GM18868 (cell line): ENCODE data around the gene NOA1.
"Not testable (repeated sequence)": the region's sequence is repeated elsewhere in the genome, so short reads cannot be mapped to it uniquely, and the experiment has no call there.

ENCODE experiments used
- ATAC-seq: cut with Tn5 transposase; IDR thresholded peaks from one replicate; pipeline ENCODE4 v1.9.1; 2021; ENCODE audit warnings: mild to moderate bottlenecking, moderate library complexity; ENCODE audit not compliant: unreplicated experiment

NOA1 gene

GRCh38 chr4:56959100-56959499 is 18.3 kb downstream of the NOA1 start:
- ATAC-seq: no peak

GRCh38 chr4:56958111-56958517 is 19.3 kb downstream of the NOA1 start:
- ATAC-seq: no peak

- no peak for ATAC-seq
These were observed 23.5 kb downstream of the NOA1 start for GRCh38 chr4:56953680-56954520.

- no peak for ATAC-seq
These were observed 36.0 kb downstream of the NOA1 start for GRCh38 chr4:56941403-56941802.

- no peak for ATAC-seq
These were observed 36.4 kb downstream of the NOA1 start for GRCh38 chr4:56940971-56941370.

- no peak for ATAC-seq
These were observed 37.0 kb downstream of the NOA1 start for GRCh38 chr4:56940403-56940802.

- not testable (repeated sequence) for ATAC-seq
These were observed 37.6 kb downstream of the NOA1 start for GRCh38 chr4:56939826-56940225.

GRCh38 chr4:56937262-56937661 is 40.1 kb downstream of the NOA1 start:
- ATAC-seq: no peak

- ATAC-seq: no peak
These were observed 45.5 kb downstream of the NOA1 start for GRCh38 chr4:56931924-56932323.

GRCh38 chr4:56930638-56931037 is 46.8 kb downstream of the NOA1 start:
- ATAC-seq: no peak

- ATAC-seq: no peak
These were observed 50.2 kb downstream of the NOA1 start for GRCh38 chr4:56927196-56927595.

- ATAC-seq: not testable (repeated sequence)
These were observed 62.4 kb downstream of the NOA1 start for GRCh38 chr4:56914977-56915376.

- no peak for ATAC-seq
These were observed 63.1 kb downstream of the NOA1 start for GRCh38 chr4:56914336-56914735.
